GM18499 (cell line): Measurements from ENCODE around the gene ARL8A.
"Not testable (repeated sequence)": the region's sequence is repeated elsewhere in the genome, so short reads cannot be mapped to it uniquely, and the experiment has no call there.

Source experiments
- ATAC-seq: cut with Tn5 transposase; IDR thresholded peaks from one replicate; pipeline ENCODE4 v1.9.1; 2021; ENCODE audit warnings: moderate number of reproducible peaks; ENCODE audit not compliant: insufficient read depth, unreplicated experiment

The ARL8A gene

GRCh38 chr1:202160377-202160940 is 15.9 kb upstream of the ARL8A start, which contains the start of gene PTPN7:
Gene PTPN7, minus strand, starts transcription at chr1:202160602. Its CDS starts 1,200 bp downstream, at chr1:202159402.
- no peak for ATAC-seq

DNA sequence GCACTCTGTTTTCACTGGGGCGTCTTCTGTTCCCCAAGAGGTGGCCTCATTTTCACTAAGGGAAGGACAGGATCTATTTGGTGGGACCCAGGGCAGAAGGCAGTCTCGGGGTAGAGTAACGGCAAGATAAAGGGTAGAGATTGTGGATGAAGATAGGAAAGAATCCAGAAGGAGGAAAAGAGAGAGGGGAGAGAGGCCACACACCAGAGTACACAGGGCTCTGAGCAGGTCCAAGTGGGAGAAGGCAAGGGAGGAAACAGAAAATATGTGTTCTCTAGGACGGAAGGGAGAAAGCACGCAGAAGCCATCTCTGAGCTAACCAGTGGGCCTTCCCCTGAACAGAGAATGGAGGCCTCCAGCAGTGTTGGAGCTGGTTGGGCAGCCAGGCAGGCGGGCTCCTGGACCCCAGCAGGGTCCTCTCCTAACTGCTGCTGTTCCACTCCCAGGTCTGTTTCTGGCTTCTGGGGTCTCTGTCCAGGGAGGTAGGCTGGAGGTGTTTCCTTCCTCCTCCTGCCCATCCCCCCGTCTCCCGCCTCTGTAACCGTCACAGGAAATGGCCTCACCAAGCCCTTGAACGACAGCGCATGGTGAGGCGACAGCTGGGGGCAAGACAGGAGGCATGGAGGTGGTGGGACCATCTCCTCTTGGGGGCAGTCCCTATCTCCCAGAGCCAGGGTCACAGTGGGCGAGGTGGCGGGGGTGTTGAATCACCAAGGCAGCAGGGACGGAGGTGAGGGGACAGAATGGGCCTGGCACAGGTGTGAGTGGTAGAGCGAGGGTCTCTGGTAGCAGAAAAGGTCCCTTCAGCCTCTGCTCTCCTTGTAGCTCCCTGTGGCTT is 15.2 kb upstream of the ARL8A start:
- ATAC-seq, result no peak

DNA sequence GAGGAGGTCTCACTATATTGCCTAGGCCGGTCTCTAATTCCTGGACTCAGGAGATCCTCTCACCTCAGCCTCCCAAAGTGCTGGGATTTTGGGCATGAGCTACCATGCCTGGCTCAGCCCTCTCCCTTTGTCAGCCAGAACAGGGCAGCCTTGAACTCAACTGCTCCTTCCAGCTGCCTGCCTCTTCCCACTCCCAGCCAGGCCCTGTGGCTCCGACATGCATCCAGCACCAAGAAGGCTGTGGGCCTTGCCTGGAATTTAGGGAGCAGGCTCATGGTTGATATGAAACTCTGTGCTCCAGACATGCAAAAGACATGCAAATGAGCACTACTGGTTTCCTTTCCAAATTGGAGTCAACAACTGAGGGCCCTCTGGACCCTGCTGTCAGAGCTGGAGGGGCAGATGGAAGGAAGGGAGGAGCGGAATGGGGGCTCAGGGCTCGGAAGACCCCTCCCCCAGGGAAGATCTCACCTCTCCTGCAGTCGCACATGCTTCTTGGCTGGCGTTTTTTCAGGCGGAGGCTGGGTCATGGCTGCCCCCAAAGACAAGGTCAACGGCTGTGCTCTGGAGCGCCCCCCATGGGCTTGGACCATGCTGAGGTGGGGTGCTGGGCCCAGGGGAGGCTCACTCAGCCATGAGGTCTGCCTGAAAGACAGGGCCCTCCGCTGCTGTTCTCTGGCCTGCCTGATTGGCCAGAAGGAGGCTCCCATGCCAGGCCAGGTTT is 14.4 kb upstream of the ARL8A start:
- ATAC-seq, result no peak

DNA sequence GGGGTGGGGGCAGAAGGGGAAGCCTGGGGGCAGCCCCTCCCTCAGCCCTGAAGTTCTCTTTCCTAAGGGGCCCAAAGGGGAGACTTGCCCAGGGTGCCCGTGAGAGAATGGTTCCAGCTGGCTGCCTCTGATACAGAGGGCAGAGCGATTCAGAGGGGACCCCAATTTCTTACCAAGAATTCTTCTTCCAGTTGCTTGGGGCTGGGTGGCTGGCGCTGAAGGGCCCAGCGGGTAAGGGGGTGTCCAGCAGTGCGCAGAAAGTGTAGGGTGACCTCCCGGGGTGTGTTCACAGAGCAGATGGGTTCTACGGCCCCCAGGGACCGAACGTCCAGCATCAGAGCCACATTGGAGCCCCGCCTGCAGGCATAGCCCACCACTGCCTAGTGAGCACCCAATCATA is 13.4 kb upstream of the ARL8A start:
- ATAC-seq, result no peak

DNA sequence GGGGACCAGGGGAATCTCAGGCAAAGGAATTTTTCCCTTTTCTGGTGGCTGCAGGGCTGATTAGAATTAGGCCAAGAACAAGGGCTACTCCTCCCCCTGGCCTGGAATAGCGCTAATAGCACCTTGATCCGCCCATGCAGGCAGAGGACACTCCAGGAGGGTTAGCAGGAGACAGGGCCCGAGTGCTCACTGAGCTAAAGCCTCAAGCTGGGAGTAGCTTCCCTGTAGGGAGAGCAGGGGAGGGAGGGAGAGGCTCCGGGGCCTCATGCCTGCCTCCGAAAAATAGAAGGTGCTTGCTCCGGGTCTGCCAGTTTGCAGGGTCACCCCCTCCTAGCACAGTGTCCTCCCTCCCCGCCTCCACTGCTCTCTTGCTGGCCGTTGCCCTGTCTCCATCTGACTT is 12.1 kb upstream of the ARL8A start:
- no peak for ATAC-seq

DNA sequence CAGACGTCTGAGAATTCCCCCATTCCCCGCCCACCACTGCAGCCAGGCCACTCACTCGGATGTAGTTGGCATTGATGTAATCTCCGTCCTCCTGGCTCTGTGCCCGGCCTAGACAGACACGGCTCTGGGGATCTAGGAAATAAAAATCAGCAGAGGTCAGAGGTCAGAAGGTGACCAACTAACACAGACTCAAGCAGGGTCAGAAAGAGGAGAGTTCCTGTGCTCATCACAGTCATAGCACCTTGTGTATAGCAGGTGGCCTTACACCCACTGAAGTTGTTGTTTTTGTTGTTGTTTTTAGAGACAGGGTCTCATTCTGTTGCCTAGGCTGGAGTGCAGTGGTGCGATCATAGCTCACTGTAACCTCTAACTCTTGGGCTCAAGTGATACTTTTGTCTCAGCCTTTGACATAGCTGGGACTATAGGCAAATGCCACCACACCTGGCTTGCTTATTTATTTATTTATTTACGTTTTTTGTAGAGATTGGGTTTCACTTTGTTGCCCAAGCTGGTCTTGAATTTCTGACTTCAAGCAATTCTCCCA is 11.0 kb upstream of the ARL8A start:
- no peak for ATAC-seq

- no peak for ATAC-seq
Measured at GRCh38 chr1:202154766-202155477, 10.4 kb upstream of the ARL8A start.

DNA sequence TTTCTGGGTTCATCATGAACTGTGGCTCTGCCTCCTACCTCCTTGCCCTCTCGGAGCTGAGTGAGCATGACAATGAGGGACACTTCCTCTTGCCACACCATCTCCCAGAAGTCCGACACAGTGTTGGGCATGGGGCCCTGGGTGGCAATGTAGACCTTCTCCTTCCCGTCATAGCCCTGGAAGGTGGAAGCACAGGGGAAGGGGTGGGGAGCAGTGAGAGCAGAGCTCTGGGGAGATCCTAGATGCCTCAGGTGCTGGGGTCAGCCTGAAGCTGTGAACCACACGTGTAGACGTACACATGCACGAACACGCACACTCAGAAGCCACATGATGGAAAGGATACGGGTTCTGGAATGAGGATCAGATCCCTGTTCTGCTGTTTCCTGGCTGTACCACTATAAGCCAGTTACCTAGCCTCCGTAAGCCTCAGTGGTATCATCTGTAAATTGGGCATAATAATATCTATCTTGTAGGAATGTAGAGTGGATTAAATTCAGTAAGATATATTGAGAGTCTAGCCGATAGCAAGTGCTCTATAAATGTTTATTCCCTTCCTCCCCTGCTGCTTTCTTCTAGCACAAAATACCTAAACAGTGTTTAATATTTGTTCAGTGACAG is 9.7 kb upstream of the ARL8A start:
- no peak for ATAC-seq

GRCh38 chr1:202153284-202153683 is 8.7 kb upstream of the ARL8A start:
- ATAC-seq, result no peak

GRCh38 chr1:202152399-202152798 is 7.9 kb upstream of the ARL8A start:
- no peak for ATAC-seq

- ATAC-seq, result no peak
Measured at GRCh38 chr1:202151045-202151444, 6.5 kb upstream of the ARL8A start.

- no peak for ATAC-seq
Measured at GRCh38 chr1:202150602-202151001, 6.1 kb upstream of the ARL8A start.

DNA sequence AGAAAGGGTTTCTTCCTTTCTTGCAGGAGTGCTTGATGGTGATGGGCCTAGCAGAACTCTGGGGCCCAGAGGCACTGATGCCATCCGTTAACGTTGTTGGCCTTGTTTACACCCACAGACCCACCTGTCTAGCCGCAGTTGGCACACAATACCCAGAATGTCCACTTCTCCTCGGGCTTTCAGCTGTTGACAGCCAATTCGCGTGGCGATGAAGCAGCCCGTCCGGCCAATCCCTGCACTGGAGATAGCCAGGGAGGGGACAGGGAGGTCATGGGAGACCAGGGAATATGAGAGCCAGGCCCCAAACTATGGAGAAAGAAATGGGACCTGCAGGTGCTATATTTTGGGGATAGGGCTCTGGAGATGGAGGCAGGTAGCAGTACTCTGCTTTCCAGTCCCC is 5.7 kb upstream of the ARL8A start:
- no peak for ATAC-seq

DNA sequence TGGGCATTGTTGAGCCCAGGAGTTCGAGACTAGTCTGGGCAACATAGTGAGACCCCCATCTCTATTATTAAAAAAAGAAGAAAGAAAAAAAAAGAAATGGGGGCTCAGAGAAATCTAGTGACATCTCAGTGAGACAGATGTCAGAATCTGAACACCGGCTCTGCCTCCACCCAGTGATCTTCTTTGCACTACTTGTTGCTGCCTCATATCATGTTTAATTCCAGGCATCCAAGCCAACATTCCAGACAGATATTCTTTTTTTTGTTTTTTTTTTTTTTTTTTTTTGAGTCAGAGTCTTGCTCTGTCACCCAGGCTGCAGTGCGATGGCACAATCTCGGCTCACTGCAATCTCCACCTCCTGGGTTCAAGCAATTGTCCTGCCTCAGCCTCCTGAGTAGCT is 5.0 kb upstream of the ARL8A start:
- ATAC-seq, result no peak

DNA sequence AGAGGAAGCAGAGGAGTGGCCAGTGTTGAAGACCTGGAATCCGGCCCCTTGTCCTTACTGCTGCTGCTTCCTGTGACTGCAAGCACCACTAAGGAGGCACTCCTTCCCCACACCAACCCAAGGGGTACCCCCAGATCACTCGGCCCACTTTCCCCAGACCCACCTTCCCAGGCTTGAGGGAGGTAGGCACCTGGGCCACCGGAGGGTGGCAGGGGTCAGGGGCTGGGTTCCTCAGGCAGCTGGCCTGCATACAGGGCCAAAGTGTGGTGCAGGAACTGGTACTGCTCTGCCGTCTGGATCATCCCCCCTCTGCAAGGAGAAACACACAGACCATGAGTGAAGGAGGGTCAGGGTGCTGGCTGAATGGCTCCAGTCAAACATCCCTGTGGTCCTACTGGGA is 3.9 kb upstream of the ARL8A start:
- no peak for ATAC-seq

GRCh38 chr1:202146993-202147392 is 2.5 kb upstream of the ARL8A start:
- no peak for ATAC-seq

- ATAC-seq, result no peak
Measured at GRCh38 chr1:202146279-202146678, 1.7 kb upstream of the ARL8A start.

DNA sequence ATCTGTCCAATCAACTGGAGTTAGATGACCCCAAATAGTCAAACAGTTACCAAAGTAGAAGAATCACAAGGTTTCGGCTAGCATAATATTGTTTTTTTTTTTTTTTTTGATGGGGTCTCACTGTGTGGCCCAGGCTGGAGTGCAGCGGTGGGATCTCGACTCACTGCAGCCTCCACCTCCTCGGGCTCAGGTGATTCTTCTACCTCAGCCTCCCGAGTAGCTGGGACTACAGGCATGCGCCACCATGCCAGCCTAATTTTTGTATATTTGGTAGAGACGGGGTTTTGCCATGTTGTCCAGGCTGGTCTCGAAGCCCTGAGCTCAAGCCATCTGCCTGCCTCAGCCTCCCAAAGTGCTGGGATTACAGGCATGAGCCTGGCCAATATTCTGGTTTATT is 1.2 kb upstream of the ARL8A start:
- not testable (repeated sequence) for ATAC-seq

DNA sequence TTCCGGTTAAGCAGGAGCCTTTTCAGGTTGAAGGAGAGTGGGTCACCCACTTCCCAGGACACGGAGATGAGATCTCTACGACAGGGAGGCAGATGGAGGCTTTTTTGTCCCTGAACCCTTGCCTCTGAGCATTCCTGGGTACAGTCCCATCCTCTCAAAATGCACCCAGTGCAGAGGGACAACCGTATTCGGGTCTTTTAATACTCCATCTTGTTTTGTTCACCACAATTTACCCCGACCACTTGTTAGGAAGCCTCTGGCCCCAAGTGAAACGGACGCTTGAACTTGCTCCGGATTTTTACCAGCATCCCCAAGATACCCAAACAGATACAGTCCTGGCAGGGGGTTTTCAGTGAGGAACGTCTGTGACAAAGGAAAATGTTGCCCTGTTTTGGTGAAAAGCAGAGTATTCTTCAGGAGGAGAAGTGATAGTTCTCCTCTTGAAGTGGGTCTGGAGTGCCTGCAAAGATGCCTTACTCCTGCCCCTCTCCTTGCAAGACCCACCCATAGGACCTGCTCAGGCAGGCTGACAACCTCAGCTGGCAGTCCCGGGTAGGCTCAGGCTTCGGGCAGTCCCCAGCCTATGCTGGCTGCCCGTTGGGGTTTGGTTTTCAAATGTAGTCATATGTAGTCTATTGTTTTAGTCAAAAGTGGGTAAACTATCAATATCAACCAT is 669 bp upstream of the ARL8A start:
- ATAC-seq, result no peak
